HG02885 (cell line): ENCODE data around the gene CDK17.
"Not testable (repeated sequence)": the region's sequence is repeated elsewhere in the genome, so short reads cannot be mapped to it uniquely, and the experiment has no call there.

ENCODE experiments used
- ATAC-seq: cut with Tn5 transposase; IDR thresholded peaks from one replicate; pipeline ENCODE4 v1.9.1; 2021; ENCODE audit warnings: mild to moderate bottlenecking; ENCODE audit not compliant: unreplicated experiment, poor library complexity

CDK17 gene

DNA sequence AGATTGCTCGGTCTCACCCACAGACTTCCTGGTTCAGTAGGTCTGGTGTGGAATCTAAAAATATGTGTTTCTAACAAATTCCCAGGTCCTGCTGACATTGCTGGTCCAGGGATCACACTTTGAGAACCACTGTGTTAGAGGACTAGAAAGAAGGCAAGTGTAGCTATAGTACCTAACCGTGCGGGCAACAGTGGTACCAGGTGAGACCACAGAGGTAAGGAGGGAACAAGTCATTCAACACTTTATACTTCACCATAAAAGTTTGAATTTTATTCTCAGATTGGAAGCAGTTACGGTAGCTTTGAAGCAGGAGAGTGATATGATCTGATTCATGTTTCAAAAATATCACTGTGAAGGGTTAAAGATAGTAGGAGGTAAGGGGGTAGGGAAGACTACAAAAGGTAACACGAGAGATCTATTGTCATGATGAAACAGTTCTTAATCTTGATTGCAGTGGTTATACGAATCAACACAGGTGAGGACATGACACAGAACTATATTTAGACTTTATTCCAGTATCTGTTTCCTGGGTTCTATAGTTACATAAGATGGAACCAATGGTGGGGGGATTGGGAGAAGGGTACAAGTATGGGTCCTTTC, 73.5 kb downstream of the CDK17 start:
- ATAC-seq: no peak

DNA sequence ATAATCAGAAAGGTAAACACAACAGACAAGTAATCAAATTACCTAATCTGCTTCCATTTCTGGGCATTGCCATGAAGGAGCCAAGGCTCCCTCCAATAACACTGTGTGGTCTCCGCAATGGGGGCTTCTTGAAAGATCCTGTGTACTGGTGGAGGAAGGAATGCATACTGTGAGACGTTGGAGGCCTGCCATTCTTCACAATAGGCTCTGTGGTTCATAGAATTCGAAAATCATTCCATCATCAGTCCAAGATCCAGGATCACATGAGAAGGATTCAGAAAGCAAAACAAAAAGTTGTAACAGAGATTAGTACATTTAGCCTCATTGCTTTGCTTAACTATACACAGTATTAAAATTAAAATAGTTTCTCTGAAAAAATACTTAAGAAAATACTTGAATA, 76.3 kb downstream of the CDK17 start:
- ATAC-seq: no peak

DNA sequence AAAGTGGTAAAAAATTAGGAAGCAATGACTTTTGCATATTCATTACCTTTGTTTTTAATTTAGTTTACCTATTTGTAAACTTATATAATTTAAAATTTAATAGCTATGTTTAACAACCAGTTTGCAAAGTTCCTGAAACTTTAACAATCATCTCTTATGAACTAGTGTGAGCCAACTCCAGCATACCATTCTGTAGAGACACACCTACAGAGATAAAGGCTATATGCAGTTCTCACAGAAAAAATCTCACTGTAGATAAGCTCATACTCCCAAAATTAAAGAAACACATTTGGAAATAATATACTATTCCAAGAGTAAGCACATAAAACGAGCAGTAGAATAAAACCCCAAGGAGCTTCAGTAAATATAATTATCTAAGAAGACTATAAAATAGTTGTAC, 77.5 kb downstream of the CDK17 start:
- no peak for ATAC-seq

DNA sequence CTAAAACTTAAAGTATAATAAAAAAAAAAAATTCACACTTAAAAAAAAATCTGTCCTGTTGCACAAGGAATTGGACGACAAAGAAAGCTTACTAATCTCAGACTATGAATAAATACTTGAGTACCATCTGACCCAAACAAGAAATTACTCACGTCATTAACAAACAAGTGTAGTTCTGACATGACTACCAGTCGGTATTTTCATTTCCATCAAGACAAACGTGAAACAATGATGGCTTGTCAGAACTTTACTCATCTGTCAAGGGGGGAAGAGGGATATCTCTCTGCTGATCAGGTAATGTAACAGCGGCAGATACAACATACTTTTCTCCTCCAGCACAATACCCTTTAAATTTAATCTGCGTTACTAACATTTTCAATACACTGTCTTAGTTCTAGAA, 78.3 kb downstream of the CDK17 start:
- ATAC-seq: no peak

GRCh38 chr12:96317801-96318200, 82.4 kb downstream of the CDK17 start:
- not testable (repeated sequence) for ATAC-seq

DNA sequence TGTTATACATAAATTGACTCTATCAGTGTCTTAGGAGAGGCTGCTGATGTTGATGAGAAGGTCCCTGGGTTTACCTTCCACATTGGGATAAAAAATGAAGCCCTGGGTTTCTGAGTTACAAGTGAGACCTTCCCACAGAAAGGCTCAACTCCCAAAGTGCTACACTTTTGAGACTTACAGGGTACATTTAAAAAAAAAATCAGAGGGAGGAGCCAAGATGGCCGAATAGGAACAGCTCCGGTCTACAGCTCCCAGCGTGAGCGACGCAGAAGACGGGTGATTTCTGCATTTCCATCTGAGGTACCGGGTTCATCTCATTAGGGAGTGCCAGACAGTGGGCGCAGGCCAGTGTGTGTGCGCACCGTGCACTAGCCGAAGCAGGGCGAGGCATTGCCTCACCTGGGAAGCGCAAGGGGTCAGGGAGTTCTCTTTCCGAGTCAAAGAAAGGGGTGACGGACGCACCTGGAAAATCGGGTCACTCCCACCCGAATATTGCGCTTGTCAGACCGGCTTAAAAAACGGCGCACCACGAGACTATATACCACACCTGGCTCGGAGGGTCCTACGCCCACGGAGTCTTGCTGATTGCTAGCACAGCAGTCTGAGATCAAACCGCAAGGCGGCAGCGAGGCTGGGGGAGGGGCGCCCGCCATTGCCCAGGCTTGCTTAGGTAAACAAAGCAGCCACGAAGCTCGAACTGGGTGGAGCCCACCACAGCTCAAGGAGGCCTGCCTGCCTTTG, 84.3 kb downstream of the CDK17 start:
- ATAC-seq: not testable (repeated sequence)

DNA sequence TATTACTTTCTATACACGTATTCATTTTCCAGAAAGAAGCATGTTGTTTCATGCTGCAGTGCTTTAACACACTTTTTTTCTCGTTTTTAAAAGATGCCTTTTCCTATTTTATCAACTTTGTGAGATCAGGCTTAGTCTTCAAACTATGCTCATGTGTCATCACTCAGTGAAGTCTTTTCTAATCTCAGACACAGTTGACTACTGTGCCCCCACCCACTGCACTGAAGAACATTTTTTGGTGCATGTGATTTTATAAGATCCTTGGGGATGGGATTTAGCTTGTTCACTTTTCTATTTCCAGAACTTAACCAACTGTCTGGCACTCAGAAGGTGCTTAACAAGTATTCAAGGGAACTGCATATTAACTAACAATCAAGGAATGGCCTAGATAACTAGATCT, 85.5 kb downstream of the CDK17 start:
- no peak for ATAC-seq

DNA sequence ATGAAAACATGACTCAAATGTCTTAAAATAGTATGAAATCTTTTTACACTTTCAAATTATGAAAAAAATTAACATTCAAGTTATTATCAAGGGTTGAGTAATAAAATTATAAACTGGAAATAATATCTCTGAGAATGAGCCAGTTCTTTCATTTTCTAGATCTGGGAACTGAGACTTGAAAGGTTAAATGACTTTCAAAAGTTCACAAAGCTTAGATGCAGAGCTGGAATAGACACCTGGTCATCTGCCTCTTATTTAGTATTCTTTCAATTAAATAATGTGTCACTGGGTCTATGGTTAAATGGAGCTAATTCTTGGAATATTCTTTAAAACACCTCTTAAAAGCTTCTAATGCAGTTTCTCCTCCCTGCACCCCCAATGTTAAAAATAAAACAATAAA, 86.6 kb downstream of the CDK17 start:
- ATAC-seq: no peak

DNA sequence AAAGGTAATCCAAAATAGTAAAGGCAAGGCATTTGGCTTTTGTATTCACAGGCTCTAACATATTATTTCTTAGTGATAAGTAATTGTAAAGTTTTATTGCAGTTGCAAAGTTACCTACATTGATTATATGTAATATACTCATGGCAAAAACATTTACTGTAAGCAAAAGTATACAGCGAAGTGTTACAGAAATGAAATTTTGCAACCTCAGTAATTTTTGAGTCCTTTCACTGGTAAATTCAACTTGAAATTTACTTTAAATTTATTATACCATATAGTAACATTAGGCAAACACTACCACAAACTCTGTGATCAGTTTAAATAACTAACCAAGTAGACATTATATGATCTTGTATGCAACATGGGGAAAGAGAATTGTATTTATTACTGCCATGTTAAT, 89.0 kb downstream of the CDK17 start:
- ATAC-seq: no peak

DNA sequence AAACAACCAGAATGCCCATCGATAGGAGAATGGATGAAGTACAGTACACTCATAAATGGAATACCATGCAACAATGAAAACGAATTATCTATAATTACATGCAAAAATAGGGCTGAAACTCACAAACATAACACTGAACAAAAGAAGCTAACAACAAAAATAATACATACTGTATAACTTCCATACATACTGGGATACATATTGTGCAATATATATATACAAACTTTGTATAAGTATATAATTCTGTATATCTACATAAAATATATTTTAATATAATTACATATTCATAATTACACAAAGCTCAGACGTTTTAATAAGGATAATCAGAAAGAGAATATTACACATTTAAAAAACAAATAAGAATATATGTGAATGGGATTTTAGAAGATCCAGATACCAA, 90.2 kb downstream of the CDK17 start:
- no peak for ATAC-seq

GRCh38 chr12:96308881-96309280, 91.4 kb downstream of the CDK17 start:
- ATAC-seq: no peak

DNA sequence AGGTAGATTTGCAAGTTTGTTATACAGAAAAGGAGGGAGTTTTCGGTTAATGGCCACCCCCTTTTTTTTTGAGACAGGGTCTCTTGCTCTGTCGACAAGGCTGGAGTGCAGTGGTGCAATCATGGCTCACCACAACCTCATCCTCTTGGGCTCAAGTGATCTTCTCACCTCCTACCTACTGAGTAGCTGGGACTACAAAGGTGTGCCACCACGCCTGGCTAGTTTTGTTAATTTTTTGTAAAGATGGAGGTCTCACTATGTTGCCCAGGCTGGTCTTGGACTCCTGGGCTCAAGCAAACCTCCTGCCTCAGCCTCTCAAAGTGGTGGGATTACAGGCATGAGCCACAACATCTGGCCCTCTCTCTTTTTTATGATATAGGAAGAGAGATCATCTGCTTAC, 94.6 kb downstream of the CDK17 start:
- ATAC-seq: no peak

DNA sequence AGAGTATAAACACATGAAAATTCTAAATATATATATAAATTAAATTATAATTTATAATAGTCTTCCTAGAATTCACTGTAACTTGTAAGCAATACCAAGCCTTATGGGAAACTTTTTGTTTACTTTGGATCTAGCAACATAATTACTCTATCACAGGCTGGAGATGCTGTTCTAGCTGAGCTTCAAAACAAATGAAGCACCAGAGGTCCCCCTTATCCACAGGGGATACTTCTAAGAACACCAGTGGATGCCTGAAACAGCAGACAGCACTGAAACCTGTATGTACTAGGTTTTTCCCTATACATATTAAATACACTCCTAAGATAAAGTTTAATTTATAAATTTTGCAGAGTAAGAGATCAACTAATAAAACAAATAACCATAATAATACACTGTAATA, 96.6 kb downstream of the CDK17 start:
- no peak for ATAC-seq

- ATAC-seq: no peak
These were observed 97.4 kb downstream of the CDK17 start for GRCh38 chr12:96302687-96303310.

- ATAC-seq: no peak
These were observed 98.5 kb downstream of the CDK17 start for GRCh38 chr12:96301732-96302131.

- no peak for ATAC-seq
These were observed 100.2 kb downstream of the CDK17 start for GRCh38 chr12:96300064-96300463.

DNA sequence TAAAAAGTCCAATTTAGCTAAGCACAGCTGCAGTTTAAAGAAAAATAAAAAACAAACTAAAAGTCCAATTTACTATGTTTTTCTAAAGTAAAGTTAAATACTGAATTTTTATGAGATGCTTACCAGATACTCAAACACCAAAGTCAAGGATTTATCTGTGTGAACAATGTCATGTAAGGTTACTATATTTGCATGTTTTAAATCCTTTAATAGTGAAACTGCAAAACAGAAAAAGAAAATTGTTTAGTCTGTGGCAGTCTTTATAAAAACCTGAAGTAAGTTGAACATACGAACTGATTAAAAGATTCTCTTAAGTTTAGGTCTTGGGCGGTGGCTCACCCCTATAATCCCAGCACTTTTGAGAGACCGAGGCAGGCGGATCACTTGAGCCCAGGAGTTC, 102.7 kb downstream of the CDK17 start:
- ATAC-seq: no peak

GRCh38 chr12:96295532-96296160, 104.6 kb downstream of the CDK17 start:
- no peak for ATAC-seq

GRCh38 chr12:96294831-96295230, 105.4 kb downstream of the CDK17 start:
- no peak for ATAC-seq

GRCh38 chr12:96293093-96293492, 107.1 kb downstream of the CDK17 start:
- ATAC-seq: no peak

- ATAC-seq: no peak
These were observed 111.2 kb downstream of the CDK17 start for GRCh38 chr12:96289067-96289466.
